ENCODE results near the gene MLXIPL. TPM values are rescaled to one million over a fixed set of nuclear protein-coding genes. Genes with fewer than 3 reads are reported as not detected.
"Not testable (repeated sequence)": the region's sequence is repeated elsewhere in the genome, so short reads cannot be mapped to it uniquely, and the experiment has no call there.

The MLXIPL gene
- total RNA-seq, 1 donor from 2014 or later, result 2.0 TPM

DNA sequence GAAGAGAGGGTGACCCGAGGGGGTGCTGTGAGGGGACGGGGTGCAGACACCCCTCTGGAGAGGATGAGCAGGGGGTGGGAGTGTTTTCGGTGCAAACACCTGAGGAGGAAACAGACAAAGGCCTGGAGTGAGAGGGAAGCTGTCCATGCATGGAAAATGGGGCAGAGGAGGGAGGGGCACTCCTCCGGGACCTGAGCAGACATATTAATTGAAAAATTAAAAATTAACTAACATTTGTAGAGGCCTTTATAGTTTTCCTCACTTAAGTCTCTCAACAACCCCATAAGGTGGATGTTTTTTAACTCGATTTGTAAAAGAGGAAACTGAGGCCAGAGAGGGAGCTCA is 44.5 kb upstream of the MLXIPL start:
- DNase-seq (ENCODE audit: low spot score in 2 of 2, unreplicated experiment in 2 of 2), result no peak
- TF ChIP-seq, protein P1, sequence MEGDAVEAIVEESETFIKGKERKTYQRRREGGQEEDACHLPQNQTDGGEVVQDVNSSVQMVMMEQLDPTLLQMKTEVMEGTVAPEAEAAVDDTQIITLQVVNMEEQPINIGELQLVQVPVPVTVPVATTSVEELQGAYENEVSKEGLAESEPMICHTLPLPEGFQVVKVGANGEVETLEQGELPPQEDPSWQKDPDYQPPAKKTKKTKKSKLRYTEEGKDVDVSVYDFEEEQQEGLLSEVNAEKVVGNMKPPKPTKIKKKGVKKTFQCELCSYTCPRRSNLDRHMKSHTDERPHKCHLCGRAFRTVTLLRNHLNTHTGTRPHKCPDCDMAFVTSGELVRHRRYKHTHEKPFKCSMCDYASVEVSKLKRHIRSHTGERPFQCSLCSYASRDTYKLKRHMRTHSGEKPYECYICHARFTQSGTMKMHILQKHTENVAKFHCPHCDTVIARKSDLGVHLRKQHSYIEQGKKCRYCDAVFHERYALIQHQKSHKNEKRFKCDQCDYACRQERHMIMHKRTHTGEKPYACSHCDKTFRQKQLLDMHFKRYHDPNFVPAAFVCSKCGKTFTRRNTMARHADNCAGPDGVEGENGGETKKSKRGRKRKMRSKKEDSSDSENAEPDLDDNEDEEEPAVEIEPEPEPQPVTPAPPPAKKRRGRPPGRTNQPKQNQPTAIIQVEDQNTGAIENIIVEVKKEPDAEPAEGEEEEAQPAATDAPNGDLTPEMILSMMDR (IDR thresholded peaks at IDR 0.05; ENCODE audit: unreplicated experiment), result no peak
- Mint-ChIP-seq H3K27me3 (ENCODE audit: low read depth) (peaks cover 8% of the 10 kb centered on the region), H3K36me3 (peaks cover 7% of the 10 kb centered on the region), H3K4me3 (peak overlapping the region; percentile 88), H3K4me1 (peaks cover 9% of the 10 kb centered on the region), H3K9me3 (no peaks in the 10 kb centered on the region), H3K27ac (peak overlapping the region; percentile 75)

DNA sequence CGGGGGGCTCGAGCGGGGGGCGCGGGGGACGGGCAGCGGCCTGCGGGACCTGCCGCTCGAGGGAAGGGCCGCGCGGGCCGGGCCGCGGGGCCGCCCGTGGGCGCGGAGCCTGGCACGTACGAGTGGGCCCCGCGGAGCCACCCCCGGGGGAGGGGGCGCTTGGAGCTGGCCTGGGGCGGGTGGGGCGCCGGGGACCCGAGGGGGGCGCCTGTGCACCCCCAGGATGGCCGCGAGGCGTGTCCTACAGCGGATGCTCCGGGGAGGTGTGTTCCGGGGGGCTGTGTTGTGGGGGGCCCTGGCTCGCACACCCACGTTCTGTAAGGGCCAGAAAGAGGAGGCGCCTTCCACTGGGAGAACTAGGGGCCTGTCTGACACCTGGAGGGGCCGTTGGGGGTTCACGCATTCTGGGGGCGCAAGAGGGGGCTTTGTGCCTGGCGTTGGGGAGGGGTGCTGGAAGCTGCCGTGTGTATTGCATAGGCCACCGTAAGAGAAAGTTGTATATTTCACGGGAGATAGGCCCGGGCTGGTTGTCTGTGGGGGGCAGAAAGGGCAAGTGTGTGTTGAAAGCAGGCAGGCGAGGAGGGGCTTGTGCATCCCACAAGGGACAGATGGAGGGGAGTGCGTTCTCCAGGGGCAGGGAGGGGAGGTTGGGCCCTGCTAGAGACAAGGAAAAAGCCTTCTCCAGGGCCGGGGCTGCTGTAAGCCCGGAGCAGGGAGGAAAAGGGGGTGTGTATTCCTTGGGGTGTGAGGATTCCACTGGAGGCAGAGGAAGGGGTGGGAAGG is 44.0 kb upstream of the MLXIPL start:
- peaks cover 8% of the 10 kb centered on the region for H3K27me3 Mint-ChIP-seq (ENCODE audit: low read depth)
- DNase-seq (ENCODE audit: low spot score in 2 of 2, unreplicated experiment in 2 of 2), result no peak
- peaks cover 9% of the 10 kb centered on the region for H3K4me1 Mint-ChIP-seq
- H3K4me3 Mint-ChIP-seq, result peak overlapping the region; percentile 88
- H3K36me3 Mint-ChIP-seq, result peaks cover 7% of the 10 kb centered on the region
- TF ChIP-seq, protein P1 (IDR thresholded peaks at IDR 0.05; ENCODE audit: unreplicated experiment), result no peak
- peaks cover 2% of the 10 kb centered on the region for H3K9me3 Mint-ChIP-seq
- peak overlapping the region; percentile 75 for H3K27ac Mint-ChIP-seq

DNA sequence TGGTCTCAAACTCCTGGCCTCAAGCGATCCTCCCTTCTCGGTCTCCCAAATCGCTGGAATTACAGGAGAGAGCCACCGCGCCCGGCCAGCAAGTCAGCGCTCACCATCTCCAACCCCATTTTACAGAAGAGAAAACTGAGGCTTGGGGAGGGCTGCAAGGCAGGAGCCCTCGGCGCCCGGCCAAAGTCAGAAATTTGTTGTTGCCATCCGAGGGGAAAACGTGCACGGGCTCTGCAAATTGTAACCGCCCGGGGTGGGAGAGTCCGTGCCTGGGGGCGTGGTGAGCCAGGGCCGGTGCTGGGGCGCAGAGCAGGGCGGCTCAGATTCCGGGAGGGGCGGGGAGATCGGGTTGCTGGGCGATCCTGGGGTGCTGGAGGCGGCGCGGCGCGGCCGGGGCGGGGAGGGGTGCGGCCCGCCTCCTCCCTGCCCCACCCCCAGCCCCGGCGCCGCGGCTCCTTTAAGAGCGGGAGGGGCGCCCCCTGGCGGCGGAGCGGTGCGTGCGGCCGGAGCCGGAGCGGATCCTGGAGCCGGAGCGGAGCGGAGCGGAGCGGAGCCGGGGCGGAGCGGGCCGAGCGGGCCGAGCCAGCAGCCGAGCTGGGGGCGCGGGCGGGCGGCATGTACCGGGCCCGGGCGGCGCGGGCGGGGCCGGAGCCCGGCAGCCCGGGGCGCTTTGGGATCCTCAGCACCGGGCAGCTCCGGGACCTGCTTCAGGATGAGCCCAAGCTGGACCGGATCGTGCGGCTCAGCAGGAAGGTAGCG is 43.2 kb upstream of the MLXIPL start, which contains the start of gene VPS37D:
Gene VPS37D, plus strand, starts transcription at position 488 of the 759 bp plus-strand sequence. Its CDS starts 128 bp downstream, at position 616.
- peak; percentile 93 to 99 for DNase-seq (ENCODE audit: low spot score in 2 of 2, unreplicated experiment in 2 of 2)
- Mint-ChIP-seq H3K27me3 (ENCODE audit: low read depth) (peaks cover 8% of the 10 kb centered on the region), H3K9me3 (peaks cover 6% of the 10 kb centered on the region), H3K4me3 (peak within 1 kb of the TSS; percentile 88), H3K4me1 (peaks cover 9% of the 10 kb centered on the region), H3K36me3 (peaks cover 7% of the 10 kb centered on the region), H3K27ac (peak within 1 kb of the TSS; percentile 75)
- TF ChIP-seq, protein P1 (IDR thresholded peaks at IDR 0.05; ENCODE audit: unreplicated experiment), result peak; percentile 83

DNA sequence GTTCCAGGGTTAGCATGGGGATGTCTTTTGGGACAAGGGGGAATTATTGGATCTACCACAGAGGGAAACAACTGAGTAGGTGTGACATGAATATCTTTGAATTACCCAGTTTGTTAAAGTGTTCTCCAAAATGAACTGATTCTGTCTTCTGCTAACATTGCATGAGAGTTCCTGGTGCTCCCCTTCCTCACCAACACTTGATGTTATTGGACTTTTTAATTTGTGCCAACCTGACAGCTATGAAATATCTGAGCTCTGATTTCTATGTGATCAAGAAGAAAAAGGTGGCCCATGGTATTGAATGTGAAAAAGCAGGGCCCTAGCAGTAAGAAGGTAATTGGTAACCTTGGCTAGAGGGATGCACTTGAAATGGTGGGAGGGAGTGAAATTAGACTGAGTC is 38.7 kb upstream of the MLXIPL start:
- DNase-seq (ENCODE audit: low spot score in 2 of 2, unreplicated experiment in 2 of 2), result no peak
- Mint-ChIP-seq H3K36me3 (no peaks in the 10 kb centered on the region), H3K27ac (no peak overlapping the region), H3K4me1 (no peaks in the 10 kb centered on the region), H3K9me3 (peaks cover 6% of the 10 kb centered on the region), H3K4me3 (no peak overlapping the region), H3K27me3 (ENCODE audit: low read depth) (peaks cover 22% of the 10 kb centered on the region)
- TF ChIP-seq, protein P1 (IDR thresholded peaks at IDR 0.05; ENCODE audit: unreplicated experiment), result no peak

DNA sequence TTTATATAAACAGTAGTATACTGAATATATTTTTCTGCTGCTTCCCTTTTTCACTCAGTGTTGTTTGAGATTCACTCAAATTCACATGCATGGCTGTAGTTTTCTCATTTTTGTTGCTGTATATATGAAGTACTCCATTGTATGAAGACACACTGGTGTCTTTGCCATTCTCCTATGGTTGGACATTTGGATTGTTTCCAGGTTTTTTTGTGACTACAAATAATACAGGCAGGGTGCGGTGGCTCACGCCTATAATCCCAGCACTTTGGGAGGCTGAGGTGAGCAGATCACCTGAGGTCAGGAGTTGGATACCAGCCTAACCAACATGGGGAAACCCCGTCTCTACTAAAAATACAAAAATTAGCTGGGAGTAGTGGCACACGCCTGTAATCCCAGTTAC is 36.3 kb upstream of the MLXIPL start:
- H3K9me3 Mint-ChIP-seq; H3K4me1 Mint-ChIP-seq; H3K36me3 Mint-ChIP-seq; H3K27ac Mint-ChIP-seq; H3K4me3 Mint-ChIP-seq; DNase-seq (ENCODE audit: low spot score in 2 of 2, unreplicated experiment in 2 of 2): not testable (repeated sequence)
- peaks cover 18% of the 10 kb centered on the region for H3K27me3 Mint-ChIP-seq (ENCODE audit: low read depth)

DNA sequence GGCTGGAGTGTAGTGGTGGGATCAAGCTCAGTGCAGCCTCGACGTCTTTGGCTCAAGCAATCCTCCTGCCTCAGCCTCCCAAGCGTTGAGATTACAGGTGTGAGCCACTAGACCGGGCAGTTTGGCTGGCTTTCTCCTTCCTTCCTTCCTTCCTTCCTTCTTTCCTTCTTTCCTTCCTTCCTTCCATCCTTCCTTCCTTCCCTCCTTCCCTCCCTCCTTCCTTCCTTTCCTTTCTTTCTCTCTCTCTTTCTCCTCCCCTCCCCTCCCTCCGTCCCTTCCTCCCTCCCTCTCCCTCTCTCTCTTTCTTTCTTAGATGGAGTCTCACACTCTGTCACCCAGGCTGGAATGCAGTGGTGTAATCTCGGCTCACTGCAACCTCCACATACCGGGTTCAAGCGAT is 35.7 kb upstream of the MLXIPL start:
- no peak for DNase-seq (ENCODE audit: low spot score in 2 of 2, unreplicated experiment in 2 of 2)
- Mint-ChIP-seq H3K36me3 (no peaks in the 10 kb centered on the region), H3K27ac (no peak overlapping the region), H3K4me1 (no peaks in the 10 kb centered on the region), H3K9me3 (peaks cover 11% of the 10 kb centered on the region), H3K4me3 (no peak overlapping the region), H3K27me3 (ENCODE audit: low read depth) (peaks cover 20% of the 10 kb centered on the region)
- TF ChIP-seq, protein P1 (IDR thresholded peaks at IDR 0.05; ENCODE audit: unreplicated experiment), result no peak

DNA sequence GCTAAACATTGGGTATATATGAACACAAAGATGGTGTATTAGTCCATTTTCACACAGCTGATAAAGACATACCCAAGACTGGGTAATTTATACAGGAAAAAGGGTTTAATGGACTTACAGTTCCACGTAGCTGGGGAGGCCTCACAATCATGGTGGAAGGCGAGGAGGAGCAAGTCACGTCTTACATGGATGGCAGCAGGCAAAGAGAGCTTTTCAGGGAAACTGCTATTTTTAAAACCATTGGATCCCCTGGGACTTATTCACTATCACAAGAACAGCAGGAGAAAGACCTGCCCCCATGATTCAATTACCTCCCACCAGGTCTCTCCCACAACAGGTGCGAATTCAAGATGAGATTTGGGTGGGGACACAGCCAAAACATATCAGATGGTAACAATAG is 31.0 kb upstream of the MLXIPL start:
- DNase-seq (ENCODE audit: low spot score in 2 of 2, unreplicated experiment in 2 of 2); H3K4me1 Mint-ChIP-seq; H3K36me3 Mint-ChIP-seq; H3K27ac Mint-ChIP-seq; H3K9me3 Mint-ChIP-seq; H3K4me3 Mint-ChIP-seq: not testable (repeated sequence)
- peaks cover 38% of the 10 kb centered on the region for H3K27me3 Mint-ChIP-seq (ENCODE audit: low read depth)
